GM19035 (cell line): Measurements from ENCODE around the gene DYDC1.
"Not testable (repeated sequence)": the region's sequence is repeated elsewhere in the genome, so short reads cannot be mapped to it uniquely, and the experiment has no call there.

ENCODE experiments used
- ATAC-seq: cut with Tn5 transposase; IDR thresholded peaks from one replicate; pipeline ENCODE4 v1.9.1; 2021; ENCODE audit not compliant: unreplicated experiment

Gene DYDC1

GRCh38 chr10:80344912-80345311, 11.6 kb downstream of the DYDC1 start:
- no peak for ATAC-seq

DNA sequence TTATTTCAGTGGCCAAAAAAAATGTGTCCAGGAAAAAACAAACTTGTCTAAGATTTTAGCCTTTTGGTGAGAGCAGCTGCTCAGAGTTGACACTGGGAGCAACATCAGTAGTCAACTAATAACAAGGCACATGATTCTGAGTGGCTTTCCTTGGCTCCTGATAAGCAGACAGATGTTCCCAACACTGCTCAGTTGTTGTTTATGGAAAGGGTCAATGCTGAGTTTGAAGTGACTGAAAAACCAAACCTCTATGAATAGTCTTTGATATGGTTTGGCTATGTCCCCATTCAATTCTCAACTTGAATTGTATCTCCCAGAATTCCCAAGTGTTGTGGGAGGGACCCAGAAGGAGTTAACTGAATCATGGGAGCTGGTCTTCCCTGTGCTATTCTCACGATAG, 12.3 kb downstream of the DYDC1 start:
- no peak for ATAC-seq

DNA sequence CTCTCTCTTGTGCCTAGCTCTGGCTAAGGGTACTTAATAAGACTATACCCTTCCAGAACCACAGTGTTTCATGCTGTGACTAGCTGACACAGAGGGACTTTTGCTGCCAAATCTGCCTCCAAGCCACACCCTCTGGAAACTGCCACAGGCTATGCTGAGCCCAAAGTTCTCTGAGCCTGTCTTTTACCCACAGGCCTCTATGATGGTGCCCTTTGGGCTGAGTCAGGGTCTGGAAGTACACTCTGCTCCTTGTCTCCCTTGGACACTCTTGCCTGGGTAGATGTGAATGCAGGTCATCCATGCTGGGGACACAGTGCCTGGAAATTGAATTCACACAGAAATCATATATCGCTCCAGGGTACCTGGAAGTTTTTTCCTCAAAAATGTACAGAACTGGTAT, 22.6 kb downstream of the DYDC1 start:
- no peak for ATAC-seq

- no peak for ATAC-seq
Measured at GRCh38 chr10:80324891-80325364, 31.6 kb downstream of the DYDC1 start.

GRCh38 chr10:80324086-80324485, 32.5 kb downstream of the DYDC1 start:
- ATAC-seq = no peak

DNA sequence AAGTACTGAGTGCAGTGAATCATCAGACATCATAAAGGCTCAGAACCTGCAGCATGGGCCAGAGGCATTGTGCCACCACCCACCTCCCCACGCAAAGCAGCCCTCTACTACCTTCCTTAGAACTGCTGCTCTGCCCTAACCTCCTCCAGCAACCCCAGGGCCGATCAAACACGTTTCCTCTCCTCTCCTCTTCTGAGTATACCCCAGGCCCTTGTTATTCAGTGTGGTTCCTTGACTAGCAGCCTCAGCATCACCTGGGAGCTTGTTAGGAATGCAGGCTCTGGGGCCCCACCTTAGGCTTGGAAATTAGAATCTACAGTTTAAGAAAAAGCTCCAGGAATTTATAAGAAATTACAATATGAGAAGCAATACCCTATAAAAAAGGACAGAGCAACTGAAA, 33.2 kb downstream of the DYDC1 start:
- ATAC-seq = no peak

- ATAC-seq = no peak
Measured at GRCh38 chr10:80322711-80323110, 33.8 kb downstream of the DYDC1 start.

DNA sequence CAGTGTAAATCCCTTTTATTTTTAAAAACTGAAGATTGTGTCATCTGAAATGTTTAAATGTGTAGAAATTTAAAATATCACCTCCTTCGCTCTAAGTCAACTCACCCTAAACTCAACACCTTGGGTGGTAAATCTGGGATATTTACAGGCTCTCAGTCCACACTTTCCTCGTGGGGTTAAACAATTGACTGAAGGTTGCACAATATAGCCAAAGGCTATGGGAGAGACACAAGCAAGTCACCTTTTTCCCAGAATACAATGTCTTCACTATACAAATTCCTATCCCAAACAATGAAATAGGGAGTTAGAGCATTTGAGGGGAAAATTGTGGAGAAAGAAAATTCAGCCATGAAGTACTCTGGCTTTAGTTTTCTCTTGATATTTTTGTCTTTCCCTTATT, 34.4 kb downstream of the DYDC1 start:
- ATAC-seq = no peak

DNA sequence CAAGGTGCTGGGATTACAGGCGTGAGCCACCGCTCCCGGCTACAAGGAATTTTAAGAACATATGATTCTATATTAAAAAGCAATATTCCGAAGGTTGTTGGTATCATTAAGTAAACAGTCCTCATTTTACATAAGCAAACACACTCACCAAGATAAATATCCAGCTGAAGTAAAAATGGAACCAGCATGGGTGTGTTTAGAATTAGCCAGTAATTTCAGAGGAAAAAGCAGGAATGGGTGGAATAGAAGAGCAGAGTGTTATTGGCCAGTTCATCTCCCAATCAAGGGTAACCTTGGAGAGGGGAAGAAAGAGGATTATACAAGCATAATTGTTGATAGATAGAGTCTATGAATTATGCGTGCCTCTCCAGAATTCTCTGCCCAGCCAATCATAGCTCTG, 35.4 kb downstream of the DYDC1 start:
- no peak for ATAC-seq

DNA sequence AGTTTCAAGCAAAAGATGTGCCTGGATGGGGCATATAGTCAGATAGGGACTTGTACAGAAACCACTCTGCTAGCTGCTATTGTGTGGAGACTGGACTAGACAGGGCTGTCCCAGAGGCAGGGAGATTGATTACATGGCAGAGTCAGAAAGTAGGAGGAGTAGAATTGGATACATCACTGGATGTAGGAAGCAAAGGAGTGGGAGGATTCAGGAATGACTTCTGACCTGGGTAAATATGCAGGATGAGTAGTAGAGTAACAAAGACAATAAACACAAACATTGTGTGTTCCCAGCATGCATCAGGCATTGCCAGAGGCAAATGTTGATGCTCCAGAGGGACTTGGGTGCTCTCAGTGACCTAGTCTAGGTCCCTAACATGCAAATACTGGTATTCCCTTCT, 36.2 kb downstream of the DYDC1 start:
- ATAC-seq = no peak

GRCh38 chr10:80319725-80320290, 36.7 kb downstream of the DYDC1 start:
- ATAC-seq = no peak

DNA sequence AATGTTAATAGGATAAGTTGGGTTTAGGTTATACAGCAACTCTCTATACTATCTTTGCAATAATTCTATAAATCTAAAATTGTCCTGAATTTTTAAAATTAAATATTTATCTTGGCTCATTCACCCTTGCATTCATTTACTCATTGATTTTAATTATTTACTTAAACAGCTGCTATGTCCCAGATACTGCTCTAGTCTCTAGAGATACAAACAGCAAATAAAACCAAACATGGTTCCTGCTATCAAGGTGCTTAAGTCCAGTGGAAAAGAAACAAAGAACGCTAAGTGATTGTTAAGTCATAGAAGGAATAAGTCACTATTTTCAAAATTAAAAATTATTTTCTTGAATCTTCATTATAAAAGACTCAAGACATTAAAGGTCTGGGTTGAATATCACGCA, 37.2 kb downstream of the DYDC1 start:
- ATAC-seq = no peak

GRCh38 chr10:80318742-80319141, 37.8 kb downstream of the DYDC1 start:
- ATAC-seq = no peak

DNA sequence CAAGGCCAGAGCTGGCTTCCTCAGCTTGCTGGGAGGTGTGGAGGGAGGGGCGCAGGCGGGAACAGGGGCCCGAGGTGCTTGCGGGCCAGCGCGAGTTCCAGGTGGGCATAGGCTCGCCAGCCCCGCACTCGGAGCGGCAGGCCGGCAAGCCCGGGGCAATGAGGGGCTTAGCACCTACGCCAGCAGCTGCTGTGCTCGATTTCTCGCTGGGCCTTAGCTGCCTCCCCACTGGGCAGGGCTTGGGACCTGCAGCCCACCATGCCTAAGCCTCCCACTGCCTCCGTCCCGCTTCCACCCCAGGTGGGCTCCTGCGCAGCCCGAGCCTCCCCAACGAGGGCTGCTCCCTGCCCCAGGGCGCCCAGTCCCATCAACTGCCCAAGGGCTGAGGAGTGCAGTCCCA, 41.2 kb downstream of the DYDC1 start:
- no peak for ATAC-seq

DNA sequence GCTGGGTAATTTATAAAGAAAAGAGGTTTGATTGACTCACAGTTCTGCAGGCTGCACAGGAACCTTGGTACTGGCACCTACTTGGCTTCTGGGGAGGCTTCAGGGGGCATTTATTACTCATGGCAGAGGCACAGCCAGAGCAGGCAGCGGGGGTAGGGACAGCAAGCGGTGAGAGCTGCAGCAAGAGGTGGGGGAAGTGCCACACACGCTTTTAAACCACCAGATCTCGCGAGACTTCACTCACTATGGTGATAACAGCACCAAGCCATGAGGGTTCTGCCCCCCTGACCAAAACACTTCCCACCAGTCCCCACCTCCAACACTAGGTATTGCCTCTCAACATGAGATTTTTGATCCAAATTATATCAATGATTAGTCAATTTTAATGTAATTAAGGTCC, 43.0 kb downstream of the DYDC1 start:
- ATAC-seq = no peak

GRCh38 chr10:80305989-80306388, 50.6 kb downstream of the DYDC1 start:
- ATAC-seq = not testable (repeated sequence)

GRCh38 chr10:80296942-80297341, 59.6 kb downstream of the DYDC1 start:
- no peak for ATAC-seq

DNA sequence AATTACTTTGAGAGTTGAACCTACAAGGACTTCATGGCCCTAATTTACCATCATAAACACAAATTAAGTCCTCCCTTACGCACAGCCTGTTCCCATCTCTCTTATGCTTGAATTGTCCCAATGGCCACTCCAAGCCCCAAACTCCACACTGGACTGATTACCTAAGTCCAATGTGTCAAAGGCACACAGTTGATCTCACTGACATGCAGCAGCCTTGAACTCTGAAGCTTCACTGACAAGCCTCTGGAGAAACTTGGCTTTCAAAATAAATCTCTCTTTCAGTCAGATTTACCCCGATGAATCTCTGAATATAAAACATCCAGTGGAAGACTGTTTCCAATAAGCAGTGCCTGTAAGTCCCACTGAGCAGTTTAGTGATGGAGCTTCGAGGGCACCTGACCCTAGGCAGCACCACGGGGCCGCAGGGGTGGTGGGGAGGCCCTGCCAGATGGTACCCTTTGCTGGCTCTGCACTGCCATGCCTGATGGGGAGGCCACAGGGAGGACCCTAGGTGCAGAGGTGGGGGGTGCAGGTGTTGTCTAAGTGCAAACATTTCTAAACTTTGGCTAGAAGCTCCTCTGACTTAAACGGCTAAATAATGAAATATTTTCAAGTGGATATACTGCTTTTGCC, 63.8 kb downstream of the DYDC1 start:
- no peak for ATAC-seq

DNA sequence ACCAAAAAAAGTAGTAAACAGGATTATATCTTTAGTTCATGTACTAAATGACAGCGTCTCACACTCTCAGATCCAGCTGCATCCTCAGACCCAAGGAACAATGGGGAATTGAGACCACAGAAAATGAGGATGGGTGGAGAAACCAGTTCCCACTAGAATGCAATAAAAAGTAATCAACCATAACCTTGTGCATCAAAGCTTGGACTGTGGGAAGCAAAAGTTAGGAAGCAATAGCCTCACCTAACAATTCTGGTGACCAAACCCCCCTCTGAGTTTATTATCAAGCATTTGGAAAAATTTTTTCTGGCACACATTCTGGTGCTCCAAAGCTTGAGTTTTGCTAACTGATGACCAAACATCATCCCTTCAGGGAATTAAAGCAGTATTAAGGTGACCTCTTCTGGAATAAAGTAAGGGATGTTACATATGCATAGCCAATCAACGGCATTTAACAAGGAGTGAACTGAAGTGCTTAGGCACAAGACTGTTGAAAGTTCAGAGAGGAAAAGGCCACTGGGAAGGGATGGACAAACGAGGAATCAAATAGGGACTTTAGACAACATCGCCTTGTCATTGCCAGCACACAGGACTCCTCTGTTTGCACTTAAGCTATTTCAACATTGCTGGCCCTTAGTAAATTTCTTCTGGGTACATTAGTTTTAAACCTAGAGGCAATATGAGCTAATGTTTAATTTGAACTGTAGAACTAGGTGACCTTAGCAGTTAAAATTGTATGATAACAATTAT, 65.9 kb downstream of the DYDC1 start:
- no peak for ATAC-seq

DNA sequence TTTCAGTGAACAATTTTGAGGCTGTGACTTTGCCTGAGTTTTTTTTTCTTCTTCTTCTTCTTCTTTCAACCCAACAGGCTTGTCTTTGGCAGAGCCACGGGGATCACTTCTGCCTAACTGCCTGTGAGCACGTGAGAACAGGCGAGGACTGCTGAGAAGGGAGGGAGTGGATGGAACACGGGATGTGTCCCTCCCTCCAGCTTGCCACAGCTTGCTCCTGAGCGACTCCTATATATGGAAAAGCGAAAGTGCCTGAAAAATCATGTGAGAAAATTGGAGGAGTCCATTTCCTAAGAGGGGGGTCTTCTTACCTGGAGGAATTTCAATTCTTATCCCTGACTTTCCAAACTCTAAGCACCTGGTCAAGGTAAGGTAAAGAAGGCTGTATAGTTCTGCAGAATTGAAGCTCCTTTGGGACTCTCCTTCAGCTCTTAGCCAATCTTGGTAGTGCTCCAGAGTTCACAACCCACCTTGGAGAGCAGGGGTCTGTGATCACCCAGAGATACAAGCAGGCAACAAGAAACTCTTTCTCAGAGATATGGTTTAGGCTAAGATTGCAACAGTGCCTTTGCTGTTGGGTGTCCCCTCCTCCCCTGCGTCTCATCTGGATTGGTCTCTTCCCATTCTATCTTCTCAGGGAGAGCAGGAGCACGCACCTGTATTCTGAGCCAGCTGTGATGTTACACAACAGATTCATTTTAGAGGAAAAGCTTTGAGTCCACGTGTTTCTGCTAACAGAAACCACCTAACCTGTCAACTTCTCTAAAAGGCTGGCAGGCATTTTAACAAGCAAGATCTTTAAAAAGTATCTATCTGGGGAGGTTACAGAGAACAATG, 66.9 kb downstream of the DYDC1 start, which contains the start of gene MAT1A:
Gene MAT1A (minus strand): TSS at position 208 of the 837 bp plus-strand sequence. CDS start 235 bp downstream, outside the sequence.
- no peak for ATAC-seq

- no peak for ATAC-seq
Measured at GRCh38 chr10:80288849-80289248, 67.7 kb downstream of the DYDC1 start.
